Thyroid gland (tissue), 4 donors: ENCODE results near the gene LIMS2.

Source experiments
- POLR2A ChIP-seq, 2 donors: fragments of 450-650 bp; IDR thresholded peaks; one replicate each; pipeline ENCODE4 v1.6.1; 2017; ENCODE audit warnings: antibody characterized with exemption in 2 of 2, mild to moderate bottlenecking in 2 of 2, moderate library complexity in 1 of 2
- TF ChIP-seq, protein P1 (sequence below), 6 experiments: fragments of 200-600 bp in 3 of 6; fragments of 450-650 bp in 3 of 6; sonication (generic) in 3 of 6; IDR thresholded peaks; one replicate each; pipeline ENCODE4 v1.5.1; 2016 to 2019; ENCODE audit warnings: antibody characterized with exemption in 6 of 6, mild to moderate bottlenecking in 2 of 6, inconsistent platforms in 1 of 6, moderate library complexity in 1 of 6

DNA sequence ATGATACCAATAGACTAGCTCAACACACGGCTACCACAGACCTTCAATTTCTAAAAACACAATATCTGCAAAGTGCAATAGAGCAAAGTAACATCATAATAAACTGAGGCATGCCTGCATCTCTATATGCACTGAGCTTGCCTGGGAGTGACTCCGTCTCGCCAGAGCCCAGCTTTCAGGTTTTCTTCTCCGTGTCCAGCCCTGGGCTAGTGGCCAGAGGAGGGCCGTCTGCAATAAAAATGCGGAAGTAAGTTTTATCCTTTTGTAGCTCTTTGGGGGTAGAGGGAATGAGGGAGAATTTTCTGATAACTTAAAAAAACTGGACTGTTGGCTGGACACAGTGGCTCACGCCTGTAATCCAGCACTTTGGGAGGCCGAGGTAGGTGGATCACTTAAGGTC, 70.3 kb downstream of the LIMS2 start:
- TF ChIP-seq, protein P1, sequence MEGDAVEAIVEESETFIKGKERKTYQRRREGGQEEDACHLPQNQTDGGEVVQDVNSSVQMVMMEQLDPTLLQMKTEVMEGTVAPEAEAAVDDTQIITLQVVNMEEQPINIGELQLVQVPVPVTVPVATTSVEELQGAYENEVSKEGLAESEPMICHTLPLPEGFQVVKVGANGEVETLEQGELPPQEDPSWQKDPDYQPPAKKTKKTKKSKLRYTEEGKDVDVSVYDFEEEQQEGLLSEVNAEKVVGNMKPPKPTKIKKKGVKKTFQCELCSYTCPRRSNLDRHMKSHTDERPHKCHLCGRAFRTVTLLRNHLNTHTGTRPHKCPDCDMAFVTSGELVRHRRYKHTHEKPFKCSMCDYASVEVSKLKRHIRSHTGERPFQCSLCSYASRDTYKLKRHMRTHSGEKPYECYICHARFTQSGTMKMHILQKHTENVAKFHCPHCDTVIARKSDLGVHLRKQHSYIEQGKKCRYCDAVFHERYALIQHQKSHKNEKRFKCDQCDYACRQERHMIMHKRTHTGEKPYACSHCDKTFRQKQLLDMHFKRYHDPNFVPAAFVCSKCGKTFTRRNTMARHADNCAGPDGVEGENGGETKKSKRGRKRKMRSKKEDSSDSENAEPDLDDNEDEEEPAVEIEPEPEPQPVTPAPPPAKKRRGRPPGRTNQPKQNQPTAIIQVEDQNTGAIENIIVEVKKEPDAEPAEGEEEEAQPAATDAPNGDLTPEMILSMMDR (IDR thresholded peaks at IDR 0.05): no peak
- no peak for TF ChIP-seq POLR2A (IDR thresholded peaks at IDR 0.05)
